Measurements from ENCODE around the gene ADARB2.

DNA sequence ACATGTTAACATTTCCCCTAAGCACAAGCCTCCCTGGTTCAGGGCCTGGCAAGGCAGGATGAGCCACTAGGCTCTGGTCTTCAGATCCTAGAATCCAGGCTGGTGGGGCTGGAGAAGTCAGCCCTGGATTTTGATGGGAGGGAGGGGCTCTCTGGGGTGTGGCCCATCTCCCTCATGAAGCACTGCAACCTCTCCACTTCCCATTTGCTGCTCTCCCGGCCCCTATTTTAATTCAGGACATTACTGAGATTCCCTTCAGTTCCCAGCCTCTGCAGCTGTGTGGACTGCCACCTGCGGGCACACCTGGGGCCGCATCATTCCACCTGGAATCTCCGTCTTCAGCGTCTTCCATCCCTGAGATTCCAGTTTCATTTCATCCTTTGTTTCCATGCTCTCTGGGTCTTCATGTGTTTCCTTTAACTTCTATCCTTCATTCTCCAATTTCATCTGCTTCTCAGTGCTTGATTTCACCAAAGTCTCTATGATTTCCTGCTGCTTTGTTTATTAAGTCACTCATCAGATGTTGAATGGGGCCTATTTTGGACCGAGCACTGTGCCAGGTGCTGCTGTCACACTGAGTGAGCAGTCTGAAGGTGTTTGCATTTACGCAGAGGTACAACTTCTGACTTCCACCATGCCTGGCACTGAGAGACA, 427.6 kb downstream of the ADARB2 start:
- TF ChIP-seq CTCF (IDR thresholded peaks at IDR 0.05; ENCODE audit: poor library complexity) (no peak), EZH2 (IDR thresholded peaks at IDR 0.05; ENCODE audit: borderline replicate concordance) (no peak)

Data from hepatocyte (in vitro differentiated cells).